Thoracic aorta (tissue), 2 donors: ENCODE results near the gene PRKAG3. TPM values are rescaled to one million over a fixed set of nuclear protein-coding genes. Genes with fewer than 3 reads are reported as not detected.

ENCODE experiments used
- ATAC-seq: fragments of 150-250 bp; one replicate; pipeline ENCODE4 v1.8.0; 2017; ENCODE audit warnings: low read depth; ENCODE audit not compliant: insufficient number of reproducible peaks, low FRiP score
- DNase-seq: peaks from one replicate; pipeline ENCODE4 v3.0.0-alpha.2; 2020; ENCODE audit warnings: low spot score
- H3K27ac ChIP-seq, 2 donors: fragments of 200-600 bp; sonication (generic); 1 replicate in 1 of 2; 2 replicates in 1 of 2; pipeline ENCODE4 v1.5.1; 2016; ENCODE audit warnings: mild to moderate bottlenecking in 2 of 2, moderate library complexity in 2 of 2
- H3K27me3 ChIP-seq: fragments of 200-600 bp; sonication (generic); replicated peaks from 2 replicates; pipeline ENCODE4 v1.6.0; 2016; ENCODE audit warnings: mild to moderate bottlenecking; ENCODE audit not compliant: insufficient read depth
- H3K36me3 ChIP-seq: fragments of 200-600 bp; sonication (generic); one replicate; pipeline ENCODE4 v1.5.1; 2016
- H3K4me1 ChIP-seq, 2 donors: fragments of 200-600 bp; sonication (generic); 1 replicate in 1 of 2; 2 replicates in 1 of 2; pipeline versions ENCODE4 v1.5.1 to v1.6.0; 2016; ENCODE audit warnings: low read depth in 2 of 2, mild to moderate bottlenecking in 1 of 2; ENCODE audit not compliant: control insufficient read depth in 1 of 2
- H3K4me3 ChIP-seq: fragments of 200-600 bp; sonication (generic); 2 replicates; pipeline ENCODE4 v1.5.1; 2016; ENCODE audit warnings: mild to moderate bottlenecking
- H3K9me3 ChIP-seq: fragments of 200-600 bp; sonication (generic); 2 replicates; pipeline ENCODE4 v1.5.1; 2016
- CTCF ChIP-seq: fragments of 200-600 bp; sonication (generic); IDR thresholded peaks from one replicate; pipeline ENCODE4 v1.5.1; 2019; ENCODE audit warnings: antibody characterized with exemption
- total RNA-seq, 2 donors: library from RNA; depleted of rRNA; stranded (reverse); fragments of >200 nt; gene quantifications; one replicate each; pipeline versions ENCODE4 v1.1.0 to v1.2.3, GENCODE V29; 2016

Gene PRKAG3
- total RNA-seq, 2 donors from 2014 or later = 0.28 TPM; not detected in 1

GRCh38 chr2:218855305-218856166 lies 23.9 kb upstream of the PRKAG3 start:
- no peak for DNase-seq
- no peaks in the 10 kb centered on the region for H3K9me3 ChIP-seq
- H3K27ac ChIP-seq = no peak overlapping the region
- no peak overlapping the region for H3K4me3 ChIP-seq
- no peaks in the 10 kb centered on the region for H3K36me3 ChIP-seq
- ATAC-seq = no peak
- H3K27me3 ChIP-seq = peaks cover 11% of the 10 kb centered on the region
- H3K4me1 ChIP-seq = peaks cover 13% of the 10 kb centered on the region in 2 donors
- no peak for TF ChIP-seq CTCF

- H3K4me1 ChIP-seq = peaks cover 6 to 7% of the 10 kb centered on the region in 2 donors
- no peak overlapping the region for H3K4me3 ChIP-seq
- no peaks in the 10 kb centered on the region for H3K9me3 ChIP-seq
- no peak for ATAC-seq
- H3K27me3 ChIP-seq = peaks cover 4% of the 10 kb centered on the region
- no peak for DNase-seq
- H3K36me3 ChIP-seq = no peaks in the 10 kb centered on the region
- no peak overlapping the region for H3K27ac ChIP-seq
- no peak for TF ChIP-seq CTCF
These were observed 23.3 kb upstream of the PRKAG3 start for GRCh38 chr2:218854860-218855259.

- Histone ChIP-seq H3K9me3 (no peaks in the 10 kb centered on the region), H3K4me3 (no peak overlapping the region), H3K36me3 (no peaks in the 10 kb centered on the region), H3K27me3 (peaks cover 9% of the 10 kb centered on the region), H3K27ac (no peak overlapping the region), H3K4me1 (no peaks in the 10 kb centered on the region)
- DNase-seq (no peak), ATAC-seq (no peak)
- TF ChIP-seq CTCF = no peak
These were observed 22.2 kb upstream of the PRKAG3 start for GRCh38 chr2:218853766-218854165.

- no peaks in the 10 kb centered on the region for H3K9me3 ChIP-seq
- ATAC-seq = no peak
- H3K27me3 ChIP-seq = peaks cover 5% of the 10 kb centered on the region
- no peaks in the 10 kb centered on the region for H3K4me1 ChIP-seq
- peak; percentile 62 for TF ChIP-seq CTCF
- H3K27ac ChIP-seq = no peak overlapping the region
- no peak overlapping the region for H3K4me3 ChIP-seq
- H3K36me3 ChIP-seq = no peaks in the 10 kb centered on the region
- DNase-seq = no peak
These were observed 21.5 kb upstream of the PRKAG3 start for GRCh38 chr2:218852911-218853667.

GRCh38 chr2:218851286-218851685 lies 19.7 kb upstream of the PRKAG3 start:
- no peak for DNase-seq
- H3K4me1 ChIP-seq = no peaks in the 10 kb centered on the region

More at GRCh38 chr2:218851286-218851685, 19.7 kb upstream of the PRKAG3 start:
- H3K36me3 ChIP-seq = no peaks in the 10 kb centered on the region
- no peak for TF ChIP-seq CTCF
- H3K27ac ChIP-seq = no peak overlapping the region
- H3K9me3 ChIP-seq = no peaks in the 10 kb centered on the region
- peaks cover 5% of the 10 kb centered on the region for H3K27me3 ChIP-seq
- no peak overlapping the region for H3K4me3 ChIP-seq
- no peak for ATAC-seq
